ENCODE measurements around the gene SCO2. TPM values are rescaled to one million over a fixed set of nuclear protein-coding genes. Genes with fewer than 3 reads are reported as not detected.

SCO2 gene
- polyA plus RNA-seq, 1 donor (not counting 4 experiments of a cell fraction or from before 2014, with no cell fraction given): 1.9 TPM

DNA sequence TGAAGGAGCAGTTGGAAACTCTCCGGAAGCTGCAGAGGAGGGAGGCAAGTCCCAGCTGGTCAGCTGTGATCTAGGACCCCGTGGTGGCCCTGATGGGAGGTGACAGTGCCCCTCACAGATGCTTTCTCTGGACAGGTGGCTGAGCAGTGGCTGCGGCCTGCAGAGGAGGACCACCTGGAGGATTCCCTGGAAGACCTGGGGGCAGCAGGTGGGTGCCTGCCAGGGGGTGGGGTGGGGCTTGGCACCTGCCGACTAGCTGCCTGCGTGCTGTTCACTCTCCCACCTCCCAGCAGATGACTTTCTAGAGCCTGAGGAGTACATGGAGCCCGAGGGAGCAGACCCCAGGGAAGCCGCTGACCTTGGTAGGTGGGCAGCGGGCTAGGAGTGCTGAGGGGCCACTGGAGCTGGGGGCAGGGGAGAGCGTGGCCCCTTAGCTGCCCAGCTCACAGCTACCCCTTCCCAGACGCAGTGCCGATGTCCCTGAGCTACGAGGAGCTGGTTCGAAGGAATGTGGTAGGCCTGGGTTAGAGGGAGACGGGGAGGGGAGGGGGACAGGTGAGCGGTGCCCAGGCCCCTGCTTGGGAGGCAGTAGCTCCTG lies 3.1 kb downstream of the SCO2 start:
- FAIRE-seq: no peak
- Histone ChIP-seq H3K9ac (ENCODE audit: control insufficient read depth, extremely low read depth, insufficient read depth, low read length) (no peak overlapping the region), H3K79me2 (ENCODE audit: control insufficient read depth, insufficient read depth, low read length) (peaks cover 24% of the 10 kb centered on the region), H3K4me3 (ENCODE audit: control insufficient read depth in 2 of 3, extremely low read depth in 1 of 3, insufficient read depth in 2 of 3, low read depth in 1 of 3, low read length in 3 of 3) (no peak overlapping the region), H3K36me3 (ENCODE audit: control insufficient read depth in 2 of 2, extremely low read depth in 1 of 2, insufficient read depth in 2 of 2, low read length in 2 of 2) (peaks cover 22 to 33% of the 10 kb centered on the region in 2 experiments), H4K20me1 (ENCODE audit: control insufficient read depth, extremely low read depth, insufficient read depth, low read length) (no peaks in the 10 kb centered on the region), H3K9me3 (ENCODE audit: control insufficient read depth, low read depth, low read length) (no peaks in the 10 kb centered on the region), H3K27me3 (ENCODE audit: control insufficient read depth, extremely low read depth, insufficient read depth, low read length) (no peaks in the 10 kb centered on the region), H3K9me1 (ENCODE audit: control insufficient read depth, extremely low read depth, insufficient read depth, low read length) (no peaks in the 10 kb centered on the region), H3K4me2 (ENCODE audit: control insufficient read depth, extremely low read depth, insufficient read depth, low read depth, low read length) (no peak overlapping the region), H3K4me1 (ENCODE audit: control insufficient read depth, extremely low read depth, insufficient read depth, low read length) (peaks cover 16% of the 10 kb centered on the region), H2AFZ (ENCODE audit: control insufficient read depth, low read length) (no peak overlapping the region), H3K27ac (ENCODE audit: control insufficient read depth, insufficient read depth, low read length) (no peak overlapping the region)
- no peak for DNase-seq (ENCODE audit: low read depth, low spot score)
- dilution Hi-C loops (cut with MboI; ENCODE audit: extremely low pct_ligation_motif_present, low sequenced_read_pairs): no loop called here
- TF ChIP-seq, protein P1, sequence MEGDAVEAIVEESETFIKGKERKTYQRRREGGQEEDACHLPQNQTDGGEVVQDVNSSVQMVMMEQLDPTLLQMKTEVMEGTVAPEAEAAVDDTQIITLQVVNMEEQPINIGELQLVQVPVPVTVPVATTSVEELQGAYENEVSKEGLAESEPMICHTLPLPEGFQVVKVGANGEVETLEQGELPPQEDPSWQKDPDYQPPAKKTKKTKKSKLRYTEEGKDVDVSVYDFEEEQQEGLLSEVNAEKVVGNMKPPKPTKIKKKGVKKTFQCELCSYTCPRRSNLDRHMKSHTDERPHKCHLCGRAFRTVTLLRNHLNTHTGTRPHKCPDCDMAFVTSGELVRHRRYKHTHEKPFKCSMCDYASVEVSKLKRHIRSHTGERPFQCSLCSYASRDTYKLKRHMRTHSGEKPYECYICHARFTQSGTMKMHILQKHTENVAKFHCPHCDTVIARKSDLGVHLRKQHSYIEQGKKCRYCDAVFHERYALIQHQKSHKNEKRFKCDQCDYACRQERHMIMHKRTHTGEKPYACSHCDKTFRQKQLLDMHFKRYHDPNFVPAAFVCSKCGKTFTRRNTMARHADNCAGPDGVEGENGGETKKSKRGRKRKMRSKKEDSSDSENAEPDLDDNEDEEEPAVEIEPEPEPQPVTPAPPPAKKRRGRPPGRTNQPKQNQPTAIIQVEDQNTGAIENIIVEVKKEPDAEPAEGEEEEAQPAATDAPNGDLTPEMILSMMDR (optimal IDR thresholded peaks at IDR 0.05 in 1 of 3, IDR thresholded peaks at IDR 0.05 in 1 of 3, conservative IDR thresholded peaks at IDR 0.05 in 1 of 3; ENCODE audit: extremely low read depth in 1 of 3, insufficient read depth in 2 of 3, low read length in 3 of 3): no peak
- TF ChIP-seq EZH2 (IDR thresholded peaks at IDR 0.05; ENCODE audit: low read length): no peak

DNA sequence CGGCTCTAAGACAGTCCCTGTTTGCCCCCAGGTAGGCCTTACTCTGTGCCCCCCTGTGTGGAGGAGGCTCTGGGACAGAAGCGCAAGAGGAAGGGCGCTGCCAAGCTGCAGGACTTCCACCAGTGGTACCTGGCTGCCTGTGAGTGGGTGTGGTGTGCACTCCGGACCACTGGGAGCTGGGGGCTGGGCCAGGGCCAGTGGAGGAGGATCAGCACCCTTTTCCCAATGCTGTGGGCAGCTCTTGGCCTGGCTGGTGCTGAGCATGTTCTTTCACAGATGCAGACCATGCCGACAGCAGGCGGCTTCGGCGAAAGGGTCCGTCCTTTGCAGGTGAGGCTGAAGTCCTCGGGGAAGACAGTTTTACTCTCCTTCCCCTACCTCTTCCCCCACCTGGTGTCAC lies 3.7 kb downstream of the SCO2 start:
- no peak for FAIRE-seq
- H3K4me3 ChIP-seq (ENCODE audit: control insufficient read depth in 2 of 3, extremely low read depth in 1 of 3, insufficient read depth in 2 of 3, low read depth in 1 of 3, low read length in 3 of 3): no peak overlapping the region

More for the DNA sequence above, 3.7 kb downstream of the SCO2 start:
- Histone ChIP-seq H3K9ac (ENCODE audit: control insufficient read depth, extremely low read depth, insufficient read depth, low read length) (no peak overlapping the region), H3K4me1 (ENCODE audit: control insufficient read depth, extremely low read depth, insufficient read depth, low read length) (peaks cover 14% of the 10 kb centered on the region), H4K20me1 (ENCODE audit: control insufficient read depth, extremely low read depth, insufficient read depth, low read length) (no peaks in the 10 kb centered on the region), H3K9me1 (ENCODE audit: control insufficient read depth, extremely low read depth, insufficient read depth, low read length) (no peaks in the 10 kb centered on the region), H2AFZ (ENCODE audit: control insufficient read depth, low read length) (no peak overlapping the region), H3K27ac (ENCODE audit: control insufficient read depth, insufficient read depth, low read length) (no peak overlapping the region), H3K9me3 (ENCODE audit: control insufficient read depth, low read depth, low read length) (no peaks in the 10 kb centered on the region), H3K4me2 (ENCODE audit: control insufficient read depth, extremely low read depth, insufficient read depth, low read depth, low read length) (no peak overlapping the region), H3K79me2 (ENCODE audit: control insufficient read depth, insufficient read depth, low read length) (peaks cover 26% of the 10 kb centered on the region), H3K36me3 (ENCODE audit: control insufficient read depth in 2 of 2, extremely low read depth in 1 of 2, insufficient read depth in 2 of 2, low read length in 2 of 2) (peaks cover 24 to 35% of the 10 kb centered on the region in 2 experiments), H3K27me3 (ENCODE audit: control insufficient read depth, extremely low read depth, insufficient read depth, low read length) (no peaks in the 10 kb centered on the region)
- dilution Hi-C loops (cut with MboI; ENCODE audit: extremely low pct_ligation_motif_present, low sequenced_read_pairs): no loop called here
- no peak for TF ChIP-seq EZH2 (IDR thresholded peaks at IDR 0.05; ENCODE audit: low read length)
- TF ChIP-seq, protein P1 (optimal IDR thresholded peaks at IDR 0.05 in 1 of 3, IDR thresholded peaks at IDR 0.05 in 1 of 3, conservative IDR thresholded peaks at IDR 0.05 in 1 of 3; ENCODE audit: extremely low read depth in 1 of 3, insufficient read depth in 2 of 3, low read length in 3 of 3): no peak
- DNase-seq (ENCODE audit: low read depth, low spot score): no peak
